ENCODE results near the gene ARL6IP6.
"Not testable (repeated sequence)": the region's sequence is repeated elsewhere in the genome, so short reads cannot be mapped to it uniquely, and the experiment has no call there.

Gene ARL6IP6

GRCh38 chr2:152720794-152721193, 2.4 kb downstream of the ARL6IP6 start:
- in situ Hi-C loops (cut with HindIII; ENCODE audit: low sequenced_read_pairs) = no loop called here

GRCh38 chr2:152722639-152723038, 4.2 kb downstream of the ARL6IP6 start:
- in situ Hi-C loops (cut with HindIII; ENCODE audit: low sequenced_read_pairs) = not testable (repeated sequence)

- in situ Hi-C loops (cut with HindIII; ENCODE audit: low sequenced_read_pairs) = no loop called here
Measured at GRCh38 chr2:152723918-152724317, 5.5 kb downstream of the ARL6IP6 start.

- in situ Hi-C loops (cut with HindIII; ENCODE audit: low sequenced_read_pairs) = no loop called here
Measured at GRCh38 chr2:152729844-152730243, 11.4 kb downstream of the ARL6IP6 start.

GRCh38 chr2:152730591-152731333, 12.3 kb downstream of the ARL6IP6 start:
- in situ Hi-C loops (cut with HindIII; ENCODE audit: low sequenced_read_pairs) = no loop called here

GRCh38 chr2:152737509-152737908, 19.1 kb downstream of the ARL6IP6 start:
- in situ Hi-C loops (cut with HindIII; ENCODE audit: low sequenced_read_pairs) = not testable (repeated sequence)

- in situ Hi-C loops (cut with HindIII; ENCODE audit: low sequenced_read_pairs) = no loop called here
Measured at GRCh38 chr2:152738438-152738837, 20.0 kb downstream of the ARL6IP6 start.

- in situ Hi-C loops (cut with HindIII; ENCODE audit: low sequenced_read_pairs) = not testable (repeated sequence)
Measured at GRCh38 chr2:152739705-152740104, 21.3 kb downstream of the ARL6IP6 start.

GRCh38 chr2:152740743-152741328, 22.4 kb downstream of the ARL6IP6 start:
- in situ Hi-C loops (cut with HindIII; ENCODE audit: low sequenced_read_pairs) = no loop called here

- in situ Hi-C loops (cut with HindIII; ENCODE audit: low sequenced_read_pairs) = no loop called here
Measured at GRCh38 chr2:152743002-152743401, 24.6 kb downstream of the ARL6IP6 start.

- in situ Hi-C loops (cut with HindIII; ENCODE audit: low sequenced_read_pairs) = not testable (repeated sequence)
Measured at GRCh38 chr2:152747751-152748150, 29.3 kb downstream of the ARL6IP6 start.

- in situ Hi-C loops (cut with HindIII; ENCODE audit: low sequenced_read_pairs) = no loop called here
Measured at GRCh38 chr2:152755029-152755428, 36.6 kb downstream of the ARL6IP6 start.

- in situ Hi-C loops (cut with HindIII; ENCODE audit: low sequenced_read_pairs) = no loop called here
Measured at GRCh38 chr2:152759290-152760072, 41.1 kb downstream of the ARL6IP6 start.

- in situ Hi-C loops (cut with HindIII; ENCODE audit: low sequenced_read_pairs) = no loop called here
Measured at GRCh38 chr2:152761214-152761613, 42.8 kb downstream of the ARL6IP6 start.

GRCh38 chr2:152762202-152762601, 43.8 kb downstream of the ARL6IP6 start:
- in situ Hi-C loops (cut with HindIII; ENCODE audit: low sequenced_read_pairs) = no loop called here

GRCh38 chr2:152763208-152763607, 44.8 kb downstream of the ARL6IP6 start:
- in situ Hi-C loops (cut with HindIII; ENCODE audit: low sequenced_read_pairs) = not testable (repeated sequence)

GRCh38 chr2:152763651-152764050, 45.2 kb downstream of the ARL6IP6 start:
- in situ Hi-C loops (cut with HindIII; ENCODE audit: low sequenced_read_pairs) = no loop called here

GRCh38 chr2:152766928-152767327, 48.5 kb downstream of the ARL6IP6 start:
- in situ Hi-C loops (cut with HindIII; ENCODE audit: low sequenced_read_pairs) = no loop called here

- in situ Hi-C loops (cut with HindIII; ENCODE audit: low sequenced_read_pairs) = no loop called here
Measured at GRCh38 chr2:152781175-152781574, 62.8 kb downstream of the ARL6IP6 start.

GRCh38 chr2:152782171-152782570, 63.8 kb downstream of the ARL6IP6 start:
- in situ Hi-C loops (cut with HindIII; ENCODE audit: low sequenced_read_pairs) = no loop called here

- in situ Hi-C loops (cut with HindIII; ENCODE audit: low sequenced_read_pairs) = no loop called here
Measured at GRCh38 chr2:152790883-152791282, 72.5 kb downstream of the ARL6IP6 start.

- in situ Hi-C loops (cut with HindIII; ENCODE audit: low sequenced_read_pairs) = no loop called here
Measured at GRCh38 chr2:152791979-152792378, 73.6 kb downstream of the ARL6IP6 start.

Data from DLD1 (cell line).